ENCODE measurements around the gene PTGER4. TPM values are rescaled to one million over a fixed set of nuclear protein-coding genes. Genes with fewer than 3 reads are reported as not detected.

The PTGER4 gene
- total and polyA plus RNA-seq, 2 of the 8 experiments (the other 6 are each of a cell fraction or from before 2014, with no cell fraction given), result 0.76 to 1.2 TPM

GRCh38 chr5:40651201-40651600, 28.5 kb upstream of the PTGER4 start (continued):
- TF ChIP-seq KDM4A (IDR thresholded peaks at IDR 0.05; ENCODE audit: low read depth, low read length, severe bottlenecking) (no peak), CTCF (IDR thresholded peaks at IDR 0.05; ENCODE audit: control extremely low read depth in 1 of 3, insufficient read depth in 1 of 3, low read depth in 1 of 3, low read length in 3 of 3) (no peak), NANOG (IDR thresholded peaks at IDR 0.05; ENCODE audit: insufficient read depth, low read depth, low read length, poor library complexity, severe bottlenecking) (no peak), BCL11A (IDR thresholded peaks at IDR 0.05; ENCODE audit: low read depth in 2 of 2, low read length in 2 of 2) (no peak)
